Right lobe of liver (tissue), 6 donors: Measurements from ENCODE around the gene SPON2. TPM values are rescaled to one million over a fixed set of nuclear protein-coding genes. Genes with fewer than 3 reads are reported as not detected.

ENCODE experiments used
- ATAC-seq, 4 donors: fragments of 200-7000 bp; cut with Tn5 transposase; one replicate each; pipeline ENCODE4 v1.9.1; 2020; ENCODE audit warnings: mild to moderate bottlenecking in 4 of 4, moderate library complexity in 4 of 4
- DNase-seq, 3 donors: peaks; one replicate each; pipeline ENCODE4 v3.0.0-alpha.2; 2020
- H3K27ac ChIP-seq, 3 donors: fragments of 200-600 bp; one replicate each; pipeline ENCODE4 v1.8.0; 2022
- H3K27me3 ChIP-seq, 2 donors: fragments of 200-600 bp; one replicate each; pipeline ENCODE4 v1.8.0; 2022
- H3K36me3 ChIP-seq, 4 donors: fragments of 200-600 bp; sonication (generic) in 1 of 4; one replicate each; pipeline versions ENCODE4 v1.5.1 to v1.8.0; 2017 to 2022; ENCODE audit warnings: control low read depth in 1 of 4
- H3K4me1 ChIP-seq, 4 donors: fragments of 200-600 bp; sonication (generic) in 1 of 4; one replicate each; pipeline versions ENCODE4 v1.5.1 to v1.8.0; 2017 to 2022; ENCODE audit warnings: control low read depth in 1 of 4
- H3K4me3 ChIP-seq, 3 donors: fragments of 200-600 bp; one replicate each; pipeline ENCODE4 v1.8.0; 2022
- H3K9me3 ChIP-seq, 4 donors: fragments of 200-600 bp; sonication (generic) in 1 of 4; one replicate each; pipeline versions ENCODE4 v1.5.1 to v1.8.0; 2017 to 2022; ENCODE audit warnings: control low read depth in 1 of 4
- POLR2A ChIP-seq: fragments of 450-650 bp; IDR thresholded peaks from one replicate; pipeline ENCODE4 v1.6.1; 2017; ENCODE audit warnings: antibody characterized with exemption, mild to moderate bottlenecking
- WGBS: methylation state at CpG from one replicate; pipeline ENCODE4 v1.1.6; 2018; ENCODE audit warnings: low coverage, low lambda C conversion rate; ENCODE audit not compliant: insufficient coverage; ENCODE audit errors: missing lambda C conversion rate; 5-methylcytosine and 5-hydroxymethylcytosine counted together
- intact Hi-C, 2 donors: fragments of 100-400 bp; cut with DNase I; formaldehyde crosslinking; loops; one replicate each; pipeline versions ENCODE4 v1.11.2 to v1.14.1; 2022
- total RNA-seq, 6 experiments: library from RNA; depleted of rRNA in 2 of 6; stranded (reverse); fragments of >200 nt in 2 of 6; fragmentation: NEBNext Ultra II Directional in 3 of 6; extraction: Animal tissue kit (Norgen Biotek cat#: 25700) in 3 of 6; gene quantifications; one replicate each; pipeline versions ENCODE4 v1.1.0 to v1.2.4, GENCODE V29; 2016 to 2023
- TF ChIP-seq, protein P1 (sequence below), 4 donors: fragments of 200-600 bp in 3 of 4; fragments of 450-650 bp in 1 of 4; IDR thresholded peaks; one replicate each; pipeline versions ENCODE4 v1.5.1 to v1.8.0; 2016 to 2022; ENCODE audit warnings: antibody characterized with exemption in 4 of 4, mild to moderate bottlenecking in 2 of 4
- donor health status: DM: no; HTN: yes; CAD: no.
- donor health status: DM: no; HTN: no; CAD: no.
- donor health status: DM: no; HTN: no; CAD: no.
- donor health status: DM: no; HTN: yes; CAD: no.
- donor health status: DM: no; HTN: yes; CAD: no.

SPON2 gene
- total RNA-seq, 6 experiments from 2014 or later, result 41.9 to 138 (median 99.9) TPM

DNA sequence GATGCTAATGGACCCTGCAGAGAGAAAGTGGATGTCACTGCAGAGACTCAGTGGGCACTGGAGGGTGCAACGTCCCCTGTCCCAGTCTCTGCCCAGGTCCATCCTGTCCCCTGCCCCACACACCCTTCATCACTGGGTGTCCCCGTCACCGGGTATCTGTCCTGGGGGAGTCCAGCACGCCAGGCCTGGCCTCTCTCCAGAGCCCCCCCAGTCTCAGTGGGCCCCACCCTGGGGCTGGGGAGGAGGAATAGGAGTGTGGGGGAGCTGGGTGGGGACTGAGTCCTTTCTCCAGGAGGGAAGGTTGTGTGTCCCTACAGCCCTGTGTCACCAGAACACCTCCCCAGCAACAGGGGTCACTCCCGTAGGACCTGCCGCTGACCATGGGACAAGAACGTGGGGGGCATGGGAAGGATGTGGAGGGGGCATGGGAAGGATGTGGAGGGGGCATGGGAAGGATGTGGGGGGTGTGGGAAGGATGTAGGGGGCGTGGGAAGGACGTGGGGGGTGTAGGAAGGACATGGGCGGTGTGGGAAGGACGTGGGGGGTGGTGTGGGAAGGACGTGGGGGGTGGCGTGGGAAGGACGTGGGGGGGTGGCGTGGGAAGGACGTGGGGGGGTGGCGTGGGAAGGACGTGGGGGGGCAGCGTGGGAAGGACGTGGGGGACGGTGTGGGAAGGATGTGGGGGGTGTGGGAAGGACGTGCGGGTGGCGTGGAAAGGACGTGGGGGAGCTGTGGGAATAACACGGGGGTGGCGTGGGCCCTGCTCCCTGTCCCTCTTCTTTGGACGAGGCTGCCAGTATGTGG lies 21.0 kb upstream of the SPON2 start:
- H3K27ac ChIP-seq, result peak overlapping the region in 1 of 3 donors; percentile 51
- DNase-seq (peak in 2 of 3 donors; percentile 20 to 48), ATAC-seq (no peak)
- H3K4me3 ChIP-seq, result no peak overlapping the region
- no peaks in the 10 kb centered on the region for H3K27me3 ChIP-seq
- H3K36me3 ChIP-seq, result no peaks in the 10 kb centered on the region
- no peaks in the 10 kb centered on the region for H3K9me3 ChIP-seq
- WGBS, result 38% methylated on average over 20 of the region's 28 CpGs
- intact Hi-C loops, result no loop called here
- peaks cover 2 to 21% (median 12%) of the 10 kb centered on the region in 4 donors for H3K4me1 ChIP-seq
- TF ChIP-seq, protein P1, sequence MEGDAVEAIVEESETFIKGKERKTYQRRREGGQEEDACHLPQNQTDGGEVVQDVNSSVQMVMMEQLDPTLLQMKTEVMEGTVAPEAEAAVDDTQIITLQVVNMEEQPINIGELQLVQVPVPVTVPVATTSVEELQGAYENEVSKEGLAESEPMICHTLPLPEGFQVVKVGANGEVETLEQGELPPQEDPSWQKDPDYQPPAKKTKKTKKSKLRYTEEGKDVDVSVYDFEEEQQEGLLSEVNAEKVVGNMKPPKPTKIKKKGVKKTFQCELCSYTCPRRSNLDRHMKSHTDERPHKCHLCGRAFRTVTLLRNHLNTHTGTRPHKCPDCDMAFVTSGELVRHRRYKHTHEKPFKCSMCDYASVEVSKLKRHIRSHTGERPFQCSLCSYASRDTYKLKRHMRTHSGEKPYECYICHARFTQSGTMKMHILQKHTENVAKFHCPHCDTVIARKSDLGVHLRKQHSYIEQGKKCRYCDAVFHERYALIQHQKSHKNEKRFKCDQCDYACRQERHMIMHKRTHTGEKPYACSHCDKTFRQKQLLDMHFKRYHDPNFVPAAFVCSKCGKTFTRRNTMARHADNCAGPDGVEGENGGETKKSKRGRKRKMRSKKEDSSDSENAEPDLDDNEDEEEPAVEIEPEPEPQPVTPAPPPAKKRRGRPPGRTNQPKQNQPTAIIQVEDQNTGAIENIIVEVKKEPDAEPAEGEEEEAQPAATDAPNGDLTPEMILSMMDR (IDR thresholded peaks at IDR 0.05), result no peak
- TF ChIP-seq POLR2A, result no peak

DNA sequence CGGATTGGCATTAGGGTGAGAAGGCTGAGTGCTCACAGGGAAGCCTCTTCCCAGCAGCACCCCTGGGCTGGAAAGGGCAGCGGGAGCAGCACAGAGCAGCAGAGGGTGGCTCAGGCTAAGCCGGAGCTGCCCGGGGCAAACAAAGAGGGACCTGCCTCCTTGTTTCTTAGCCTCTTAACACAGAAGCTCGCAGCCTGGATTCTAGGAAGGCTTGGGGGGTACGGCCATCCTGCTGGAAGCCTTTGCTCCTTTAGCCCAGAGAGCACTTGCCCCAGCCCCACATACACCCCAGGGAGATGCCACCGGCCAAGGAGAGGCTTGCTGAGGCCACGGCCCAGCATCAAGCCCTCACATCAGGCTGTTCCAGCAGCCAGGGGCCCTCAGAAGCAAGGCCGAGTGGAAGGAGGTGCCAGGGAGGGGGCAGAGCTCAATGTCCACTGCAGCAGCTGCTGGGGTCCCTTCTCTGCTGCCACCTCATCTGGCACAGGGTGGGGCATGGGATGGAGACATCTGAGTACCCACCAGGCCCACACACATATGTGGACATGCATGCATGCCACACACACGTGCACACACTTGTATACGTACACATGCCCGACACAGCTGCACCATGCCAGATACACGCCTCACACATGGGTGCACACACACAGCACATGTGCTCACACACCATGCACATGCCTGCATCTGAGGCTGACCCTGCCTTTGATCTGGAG lies 20.3 kb upstream of the SPON2 start:
- Histone ChIP-seq H3K27ac (peak overlapping the region; percentile 69 to 76 (median 75)), H3K4me3 (no peak overlapping the region), H3K27me3 (no peaks in the 10 kb centered on the region), H3K4me1 (peaks cover 2 to 21% (median 12%) of the 10 kb centered on the region in 4 donors), H3K36me3 (no peaks in the 10 kb centered on the region), H3K9me3 (no peaks in the 10 kb centered on the region)
- ATAC-seq (peak; percentile 76 to 87 (median 84)), DNase-seq (peak; percentile 62 to 69 (median 68))
- intact Hi-C loops, result no loop called here
- 17% methylated on average over 3 of the region's 13 CpGs for WGBS
- TF ChIP-seq POLR2A, result no peak
- TF ChIP-seq, protein P1 (IDR thresholded peaks at IDR 0.05), result no peak

DNA sequence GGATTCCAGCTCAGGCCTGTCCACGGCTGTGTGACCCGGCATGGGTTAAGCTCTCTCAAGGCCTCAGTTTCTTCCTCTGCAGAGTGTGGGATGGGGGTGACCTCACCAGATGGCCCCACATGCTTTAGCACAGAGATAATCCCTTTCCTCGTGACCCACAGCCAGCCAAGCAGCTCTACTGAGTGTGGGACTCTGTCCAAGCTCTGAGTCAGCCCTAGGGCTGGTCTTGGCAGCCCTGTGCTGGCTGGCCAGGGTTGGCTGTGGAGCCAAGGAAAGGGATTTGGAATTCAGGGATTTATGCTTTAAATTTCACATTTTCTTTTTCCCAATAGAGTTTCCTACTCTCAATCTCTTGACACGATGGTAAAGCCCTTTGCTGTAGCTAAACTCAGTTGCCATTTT lies 19.7 kb upstream of the SPON2 start:
- Histone ChIP-seq H3K27me3 (no peaks in the 10 kb centered on the region), H3K36me3 (no peaks in the 10 kb centered on the region), H3K9me3 (no peaks in the 10 kb centered on the region), H3K27ac (peak overlapping the region; percentile 69 to 76 (median 75)), H3K4me3 (no peak overlapping the region), H3K4me1 (peaks cover 2 to 21% (median 12%) of the 10 kb centered on the region in 4 donors)
- intact Hi-C loops, result no loop called here
- DNase-seq (peak; percentile 86), ATAC-seq (peak; percentile 94 to 97 (median 95))
- TF ChIP-seq, protein P1 (IDR thresholded peaks at IDR 0.05), result no peak
- no peak for TF ChIP-seq POLR2A
- WGBS, result 0% methylated on average over 1 of the region's 4 CpGs

DNA sequence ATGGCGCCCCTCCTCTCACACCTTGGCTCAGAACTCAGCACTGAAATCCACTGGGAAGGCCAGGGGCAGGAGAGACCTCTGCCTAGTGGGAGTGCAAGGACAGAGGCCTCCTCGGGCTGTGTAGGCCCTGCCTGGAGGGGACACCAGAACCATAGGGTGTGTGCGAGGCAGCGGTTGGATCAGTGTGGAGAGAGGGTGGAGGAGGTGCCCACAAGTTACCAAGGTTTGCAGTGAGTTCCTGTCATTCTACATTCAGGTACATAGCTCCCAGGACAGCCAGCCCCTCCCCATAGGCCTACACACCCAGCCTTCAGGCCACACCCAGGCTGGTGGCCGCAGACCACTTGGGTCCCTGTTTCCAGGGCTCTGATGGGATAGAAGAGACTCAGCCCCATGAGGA lies 19.2 kb upstream of the SPON2 start:
- Histone ChIP-seq H3K4me1 (peaks cover 2 to 21% (median 12%) of the 10 kb centered on the region in 4 donors), H3K36me3 (no peaks in the 10 kb centered on the region), H3K4me3 (no peak overlapping the region), H3K27ac (peak overlapping the region; percentile 69 to 76 (median 75)), H3K27me3 (no peaks in the 10 kb centered on the region), H3K9me3 (no peaks in the 10 kb centered on the region)
- intact Hi-C loops, result no loop called here
- TF ChIP-seq, protein P1 (IDR thresholded peaks at IDR 0.05), result no peak
- no peak for TF ChIP-seq POLR2A
- DNase-seq (no peak), ATAC-seq (peak in 2 of 4 donors; percentile 0 to 1)
- WGBS, result 80% methylated on average over 1 of the region's 5 CpGs
